SKM-1 treated with dmso at 0.1 percent for 144 hours (cell line): ENCODE data around the gene CTSC.

Experiments
- DNase-seq: peaks from one replicate; lab custom pipeline; 2025; ENCODE audit not compliant: unreplicated experiment; lab: John Stamatoyannopoulos, UW

CTSC gene

GRCh38 chr11:88337181-88337986 is at the start of gene CTSC:
Gene CTSC (minus strand): TSS chr11:88337736. CDS start chr11:88337672, 64 bp downstream.
- peak; percentile 88 for DNase-seq

- no peak for DNase-seq
These were observed 47.1 kb upstream of the CTSC start for GRCh38 chr11:88384669-88385005.

GRCh38 chr11:88384004-88384668 is 46.6 kb upstream of the CTSC start:
- DNase-seq: no peak

GRCh38 chr11:88383447-88383846 is 45.9 kb upstream of the CTSC start:
- no peak for DNase-seq

- DNase-seq: no peak
These were observed 41.6 kb upstream of the CTSC start for GRCh38 chr11:88379130-88379529.

GRCh38 chr11:88378422-88379066 is 41.0 kb upstream of the CTSC start:
- DNase-seq: no peak

- no peak for DNase-seq
These were observed 40.1 kb upstream of the CTSC start for GRCh38 chr11:88377646-88378045.

- DNase-seq: no peak
These were observed 39.6 kb upstream of the CTSC start for GRCh38 chr11:88377144-88377543.

- no peak for DNase-seq
These were observed 38.5 kb upstream of the CTSC start for GRCh38 chr11:88375927-88376470.

GRCh38 chr11:88370782-88371181 is 33.2 kb upstream of the CTSC start:
- no peak for DNase-seq

- no peak for DNase-seq
These were observed 29.8 kb upstream of the CTSC start for GRCh38 chr11:88367310-88367709.

- DNase-seq: peak; percentile 60
These were observed 26.1 kb upstream of the CTSC start for GRCh38 chr11:88363648-88364065.

GRCh38 chr11:88363004-88363403 is 25.5 kb upstream of the CTSC start:
- DNase-seq: no peak

- no peak for DNase-seq
These were observed 22.6 kb upstream of the CTSC start for GRCh38 chr11:88360141-88360540.

- peak; percentile 82 for DNase-seq
These were observed 22.0 kb upstream of the CTSC start for GRCh38 chr11:88359541-88359940.

GRCh38 chr11:88359114-88359513 is 21.6 kb upstream of the CTSC start:
- no peak for DNase-seq

GRCh38 chr11:88358040-88358431 is 20.5 kb upstream of the CTSC start:
- no peak for DNase-seq

GRCh38 chr11:88357323-88358039 is 19.9 kb upstream of the CTSC start:
- DNase-seq: no peak

- peak; percentile 19 for DNase-seq
These were observed 18.4 kb upstream of the CTSC start for GRCh38 chr11:88355887-88356286.

- DNase-seq: peak; percentile 68
These were observed 17.4 kb upstream of the CTSC start for GRCh38 chr11:88354912-88355311.

- no peak for DNase-seq
These were observed 16.4 kb upstream of the CTSC start for GRCh38 chr11:88353835-88354496.
